GM20431 (cell line): ENCODE data around the gene HS1BP3.

Experiments
- in situ Hi-C: fragments of 300-500 bp; cut with MseI, MboI; formaldehyde crosslinking; loops from one replicate; pipeline ENCODE4 v1.15.0; 2020; ENCODE audit warnings: low sequenced_read_pairs; ENCODE audit not compliant: unreplicated experiment

HS1BP3 gene

GRCh38 chr2:20578266-20578894 lies 72.5 kb downstream of the HS1BP3 start:
- in situ Hi-C loops, result no loop called here

- in situ Hi-C loops, result no loop called here
Observed at GRCh38 chr2:20577495-20578235, 73.2 kb downstream of the HS1BP3 start.

- in situ Hi-C loops, result no loop called here
Observed at GRCh38 chr2:20576598-20577115, 74.2 kb downstream of the HS1BP3 start.

- in situ Hi-C loops, result no loop called here
Observed at GRCh38 chr2:20575935-20576597, 74.8 kb downstream of the HS1BP3 start.

- in situ Hi-C loops, result no loop called here
Observed at GRCh38 chr2:20575414-20575813, 75.5 kb downstream of the HS1BP3 start.

- in situ Hi-C loops, result no loop called here
Observed at GRCh38 chr2:20574930-20575329, 76.0 kb downstream of the HS1BP3 start.

GRCh38 chr2:20574423-20574911 lies 76.4 kb downstream of the HS1BP3 start:
- in situ Hi-C loops, result no loop called here

- in situ Hi-C loops, result no loop called here
Observed at GRCh38 chr2:20573620-20574422, 77.1 kb downstream of the HS1BP3 start.

- in situ Hi-C loops, result no loop called here
Observed at GRCh38 chr2:20572221-20572620, 78.7 kb downstream of the HS1BP3 start.

- in situ Hi-C loops, result no loop called here
Observed at GRCh38 chr2:20571644-20572215, 79.2 kb downstream of the HS1BP3 start.

- in situ Hi-C loops, result no loop called here
Observed at GRCh38 chr2:20571231-20571630, 79.7 kb downstream of the HS1BP3 start.

GRCh38 chr2:20570249-20570648 lies 80.6 kb downstream of the HS1BP3 start:
- in situ Hi-C loops, result no loop called here

GRCh38 chr2:20569464-20570223 lies 81.3 kb downstream of the HS1BP3 start:
- in situ Hi-C loops, result no loop called here

- in situ Hi-C loops, result no loop called here
Observed at GRCh38 chr2:20568501-20569463, 82.1 kb downstream of the HS1BP3 start.

- in situ Hi-C loops, result no loop called here
Observed at GRCh38 chr2:20567926-20568179, 83.0 kb downstream of the HS1BP3 start.
